Fibroblast of villous mesenchyme (primary cell): ENCODE results near the gene FGFR3. TPM values are rescaled to one million over a fixed set of nuclear protein-coding genes. Genes with fewer than 3 reads are reported as not detected.

Experiments used
- DNase-seq: peaks from one replicate; pipeline ENCODE4 v3.0.0-alpha.2; 2010; ENCODE audit warnings: low read depth
- H3K4me3 ChIP-seq: 2 replicates; pipeline ENCODE4 v1.5.1; 2011; ENCODE audit warnings: low read depth, mild to moderate bottlenecking, low read length
- CTCF ChIP-seq: IDR thresholded peaks from 2 replicates; pipeline ENCODE4 v1.5.1; 2012; ENCODE audit warnings: low read depth, mild to moderate bottlenecking, low read length; ENCODE audit not compliant: insufficient read depth
- total RNA-seq: library from RNA; depleted of rRNA; stranded (reverse); fragments of >200 nt; gene quantifications from 2 replicates; pipeline ENCODE4 v1.2.3, GENCODE V29; 2012

The FGFR3 gene
- total RNA-seq, 1 donor: 0.86 TPM

GRCh38 chr4:1819284-1819683 is 26.2 kb downstream of the FGFR3 start:
- DNase-seq: no peak
- H3K4me3 ChIP-seq: no peak overlapping the region
- TF ChIP-seq CTCF: no peak

GRCh38 chr4:1819816-1820215 is 26.7 kb downstream of the FGFR3 start:
- no peak overlapping the region for H3K4me3 ChIP-seq
- DNase-seq: no peak
- TF ChIP-seq CTCF: no peak

GRCh38 chr4:1821679-1822567 is 28.8 kb downstream of the FGFR3 start:
- DNase-seq: no peak

GRCh38 chr4:1822568-1823544 is 29.8 kb downstream of the FGFR3 start:
- no peak for TF ChIP-seq CTCF
- no peak for DNase-seq

More at GRCh38 chr4:1821679-1822567, 28.8 kb downstream of the FGFR3 start:
- no peak for TF ChIP-seq CTCF
- no peak overlapping the region for H3K4me3 ChIP-seq

GRCh38 chr4:1823545-1823932 is 30.4 kb downstream of the FGFR3 start:
- H3K4me3 ChIP-seq: no peak overlapping the region
- no peak for TF ChIP-seq CTCF
- no peak for DNase-seq

More at GRCh38 chr4:1822568-1823544, 29.8 kb downstream of the FGFR3 start:
- no peak overlapping the region for H3K4me3 ChIP-seq

GRCh38 chr4:1824746-1825145 is 31.7 kb downstream of the FGFR3 start:
- no peak overlapping the region for H3K4me3 ChIP-seq
- no peak for TF ChIP-seq CTCF
- no peak for DNase-seq
